Measurements from ENCODE around the gene KCNK3. TPM values are rescaled to one million over a fixed set of nuclear protein-coding genes. Genes with fewer than 3 reads are reported as not detected.

The KCNK3 gene
- total RNA-seq, 4 donors from 2014 or later = 2.0 to 13.9 (median 9.8) TPM

DNA sequence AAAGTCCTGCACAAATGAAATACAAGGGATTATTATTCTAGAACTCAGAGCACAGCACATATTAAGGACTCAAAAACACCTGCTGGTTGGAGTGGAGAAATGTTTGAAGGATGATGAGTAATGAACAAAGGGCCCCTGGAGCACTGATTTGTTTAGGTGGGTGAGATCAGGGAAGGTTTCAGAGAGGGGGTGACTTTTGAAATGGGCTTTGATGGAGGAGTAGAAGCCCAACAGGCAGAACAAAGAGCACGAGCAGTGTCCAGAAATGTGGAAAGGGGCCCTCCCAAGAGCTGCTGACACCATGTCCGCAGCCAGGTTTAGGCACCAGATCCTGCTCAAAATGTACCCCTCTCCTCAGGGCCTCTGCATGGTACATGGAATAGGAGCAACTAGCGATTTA is 23.8 kb downstream of the KCNK3 start:
- H3K27ac ChIP-seq = peak overlapping the region in 1 of 4 donors; percentile 6
- 51 to 93% methylated on average over 2 to 3 of the region's 3 CpGs for WGBS, 2 donors (ENCODE audit: low coverage in 1 of 2)

DNA sequence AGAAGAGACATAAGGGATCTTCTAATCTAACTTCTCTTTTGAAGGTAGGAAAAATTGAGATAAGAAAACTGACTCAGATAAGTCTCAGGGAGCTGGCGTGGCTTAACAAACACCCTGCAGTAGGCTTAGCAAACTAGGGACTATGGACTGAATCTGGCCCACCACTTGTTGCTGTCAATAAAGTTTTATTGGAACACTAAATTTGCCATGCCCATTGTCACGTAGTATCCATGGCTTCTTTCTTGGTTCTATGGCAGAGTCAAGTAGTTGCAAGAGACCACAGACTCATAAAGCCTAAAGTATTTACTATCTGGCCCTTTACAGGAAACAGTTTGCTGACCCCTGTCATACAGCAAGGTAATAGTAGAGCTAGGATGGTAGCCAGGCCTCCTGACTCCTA is 24.2 kb downstream of the KCNK3 start:
- H3K27me3 ChIP-seq = no peaks in the 10 kb centered on the region
- H3K36me3 ChIP-seq = no peaks in the 10 kb centered on the region
- peaks cover 4 to 91% (median 40%) of the 10 kb centered on the region in 3 donors for H3K4me1 ChIP-seq
- TF ChIP-seq, protein P1, sequence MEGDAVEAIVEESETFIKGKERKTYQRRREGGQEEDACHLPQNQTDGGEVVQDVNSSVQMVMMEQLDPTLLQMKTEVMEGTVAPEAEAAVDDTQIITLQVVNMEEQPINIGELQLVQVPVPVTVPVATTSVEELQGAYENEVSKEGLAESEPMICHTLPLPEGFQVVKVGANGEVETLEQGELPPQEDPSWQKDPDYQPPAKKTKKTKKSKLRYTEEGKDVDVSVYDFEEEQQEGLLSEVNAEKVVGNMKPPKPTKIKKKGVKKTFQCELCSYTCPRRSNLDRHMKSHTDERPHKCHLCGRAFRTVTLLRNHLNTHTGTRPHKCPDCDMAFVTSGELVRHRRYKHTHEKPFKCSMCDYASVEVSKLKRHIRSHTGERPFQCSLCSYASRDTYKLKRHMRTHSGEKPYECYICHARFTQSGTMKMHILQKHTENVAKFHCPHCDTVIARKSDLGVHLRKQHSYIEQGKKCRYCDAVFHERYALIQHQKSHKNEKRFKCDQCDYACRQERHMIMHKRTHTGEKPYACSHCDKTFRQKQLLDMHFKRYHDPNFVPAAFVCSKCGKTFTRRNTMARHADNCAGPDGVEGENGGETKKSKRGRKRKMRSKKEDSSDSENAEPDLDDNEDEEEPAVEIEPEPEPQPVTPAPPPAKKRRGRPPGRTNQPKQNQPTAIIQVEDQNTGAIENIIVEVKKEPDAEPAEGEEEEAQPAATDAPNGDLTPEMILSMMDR (IDR thresholded peaks at IDR 0.05) = no peak
- no peak for TF ChIP-seq EP300 (IDR thresholded peaks at IDR 0.05)
- no peak for TF ChIP-seq POLR2AphosphoS5 (IDR thresholded peaks at IDR 0.05)
- TF ChIP-seq POLR2A (IDR thresholded peaks at IDR 0.05) = no peak
- H3K27ac ChIP-seq = peak overlapping the region in 2 of 4 donors; percentile 48 to 52
- 67% methylated on average over 1 of the region's 2 CpGs; no CpG with 5 or more reads in 1 of the 2 donors for WGBS, 2 donors (ENCODE audit: low coverage in 1 of 2)
- ATAC-seq = no peak
- H3K9me3 ChIP-seq = no peaks in the 10 kb centered on the region
- no peak overlapping the region for H3K4me3 ChIP-seq

More for the DNA sequence above, 23.8 kb downstream of the KCNK3 start:
- H3K4me1 ChIP-seq = peaks cover 0 to 91% (median 36%) of the 10 kb centered on the region in 3 donors
- no peaks in the 10 kb centered on the region for H3K36me3 ChIP-seq
- no peak for ATAC-seq
- no peaks in the 10 kb centered on the region for H3K27me3 ChIP-seq
- no peaks in the 10 kb centered on the region for H3K9me3 ChIP-seq
- TF ChIP-seq POLR2AphosphoS5 (IDR thresholded peaks at IDR 0.05) (no peak), POLR2A (IDR thresholded peaks at IDR 0.05) (no peak), EP300 (IDR thresholded peaks at IDR 0.05) (no peak)
- TF ChIP-seq, protein P1 (IDR thresholded peaks at IDR 0.05) = no peak
- no peak overlapping the region for H3K4me3 ChIP-seq

DNA sequence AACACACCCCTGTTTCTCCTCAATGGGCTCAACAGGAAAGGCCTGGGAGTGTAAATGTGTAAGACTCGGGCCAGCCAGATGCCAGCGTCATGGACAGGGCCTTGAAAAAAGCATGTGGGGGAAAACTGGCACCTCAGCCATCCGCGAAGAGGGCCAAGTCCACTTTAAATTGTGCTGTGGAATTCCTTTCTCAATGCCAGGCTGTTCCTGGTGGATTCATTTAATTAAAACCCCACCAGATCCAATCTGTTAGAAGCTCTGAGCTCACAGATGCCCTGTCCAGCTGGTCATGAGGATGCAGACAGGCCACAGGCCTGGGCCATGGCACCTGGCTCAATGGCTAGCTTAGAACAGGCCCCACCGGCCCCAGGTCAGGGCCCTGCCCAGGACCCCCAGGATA is 24.8 kb downstream of the KCNK3 start:
- no peak for ATAC-seq
- Histone ChIP-seq H3K36me3 (no peaks in the 10 kb centered on the region), H3K27me3 (no peaks in the 10 kb centered on the region), H3K9me3 (no peaks in the 10 kb centered on the region), H3K4me1 (peaks cover 5 to 91% (median 37%) of the 10 kb centered on the region in 3 donors), H3K4me3 (no peak overlapping the region), H3K27ac (peak overlapping the region in 2 of 4 donors; percentile 48 to 52)
- TF ChIP-seq, protein P1 (IDR thresholded peaks at IDR 0.05) = no peak
- TF ChIP-seq POLR2AphosphoS5 (IDR thresholded peaks at IDR 0.05) (no peak), POLR2A (IDR thresholded peaks at IDR 0.05) (no peak), EP300 (IDR thresholded peaks at IDR 0.05) (no peak)
- WGBS, 2 donors (ENCODE audit: low coverage in 1 of 2) = 81% methylated on average over 2 of the region's 5 CpGs; no CpG with 5 or more reads in 1 of the 2 donors

DNA sequence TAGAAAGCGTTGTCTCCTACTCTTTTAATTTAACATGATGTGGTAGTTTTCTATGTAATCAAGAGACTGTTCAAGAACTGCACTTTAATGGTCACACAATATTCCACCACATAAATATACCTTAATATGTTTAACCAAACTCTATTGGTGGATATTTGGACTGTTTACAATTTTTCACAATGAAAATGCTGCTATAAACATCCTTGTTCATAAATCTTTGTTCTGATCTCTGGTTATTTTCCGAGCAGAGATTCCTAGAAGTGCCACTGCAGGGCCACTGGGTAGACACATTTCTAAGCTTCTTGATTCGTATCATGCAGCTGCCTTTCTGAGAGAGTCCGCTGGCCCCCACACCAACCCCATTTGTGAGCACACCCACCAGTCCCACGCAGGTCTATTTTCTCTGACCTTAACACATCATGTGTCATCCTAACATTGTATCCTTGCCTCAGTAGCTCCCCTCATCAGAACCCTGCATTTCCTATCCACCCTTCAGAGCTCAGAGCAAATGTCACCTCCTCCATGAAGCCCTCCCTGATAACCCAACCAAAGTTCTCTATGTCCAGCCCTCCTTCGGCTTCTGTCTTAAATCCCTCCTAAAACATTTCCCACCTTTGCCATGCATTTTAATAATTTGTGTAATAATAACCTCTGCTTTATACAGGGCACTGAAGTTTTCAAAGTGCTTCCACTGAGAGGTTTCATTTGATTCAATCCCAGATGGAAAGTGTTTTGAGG is 26.6 kb downstream of the KCNK3 start:
- H3K36me3 ChIP-seq = no peaks in the 10 kb centered on the region
- peaks cover 5 to 91% (median 39%) of the 10 kb centered on the region in 3 donors for H3K4me1 ChIP-seq
- H3K4me3 ChIP-seq = no peak overlapping the region
- ATAC-seq = no peak
- H3K9me3 ChIP-seq = no peaks in the 10 kb centered on the region
- peak overlapping the region in 3 of 4 donors; percentile 86 for H3K27ac ChIP-seq
- WGBS, 2 donors (ENCODE audit: low coverage in 1 of 2) = 42 to 45% methylated on average over 6 of the region's 6 CpGs
- peak; percentile 45 for TF ChIP-seq POLR2AphosphoS5 (IDR thresholded peaks at IDR 0.05)
- TF ChIP-seq, protein P1 (IDR thresholded peaks at IDR 0.05) = peak in 1 of 4 experiments; percentile 6
- TF ChIP-seq POLR2A (IDR thresholded peaks at IDR 0.05) = no peak
- no peak for TF ChIP-seq EP300 (IDR thresholded peaks at IDR 0.05)
- H3K27me3 ChIP-seq = no peaks in the 10 kb centered on the region

Measured in gastroesophageal sphincter (tissue), 4 donors.